ENCODE results near the gene PLA2G4B.

- TF ChIP-seq POLR2A (IDR thresholded peaks at IDR 0.05) (no peak), CTCF (IDR thresholded peaks at IDR 0.05) (no peak)
Measured at GRCh38 chr15:41881920-41882688, 43.5 kb downstream of the PLA2G4B start.
